Body of pancreas (tissue), 4 donors: ENCODE measurements around the gene AP5M1. TPM values are rescaled to one million over a fixed set of nuclear protein-coding genes. Genes with fewer than 3 reads are reported as not detected.
"Not testable (repeated sequence)": the region's sequence is repeated elsewhere in the genome, so short reads cannot be mapped to it uniquely, and the experiment has no call there.

Experiments
- ATAC-seq: fragments of 150-250 bp; one replicate; pipeline ENCODE4 v1.9.1; 2016
- DNase-seq, 4 donors: peaks; one replicate each; pipeline ENCODE4 v3.0.0-alpha.2; 2019
- H3K27ac ChIP-seq, 4 donors: fragments of 200-600 bp; sonication (generic); 1 replicate in 3 of 4; 2 replicates in 1 of 4; pipeline versions ENCODE4 v1.5.1 to v1.6.1; 2016 to 2019; ENCODE audit warnings: mild to moderate bottlenecking in 1 of 4, mixed read lengths in 1 of 4, moderate library complexity in 1 of 4
- H3K27me3 ChIP-seq, 2 donors: fragments of 200-600 bp; sonication (generic); one replicate each; pipeline ENCODE4 v1.6.0; 2016; ENCODE audit warnings: mild to moderate bottlenecking in 1 of 2
- H3K36me3 ChIP-seq, 2 donors: fragments of 200-600 bp; sonication (generic); replicated peaks in 1 of 2; 2 replicates each; pipeline ENCODE4 v1.5.1; 2016; ENCODE audit warnings: low read depth in 2 of 2; ENCODE audit not compliant: insufficient read depth in 1 of 2
- H3K4me1 ChIP-seq: fragments of 200-600 bp; sonication (generic); one replicate; pipeline ENCODE4 v1.6.0; 2016
- H3K4me3 ChIP-seq, 2 donors: fragments of 200-600 bp; sonication (generic); 1 replicate in 1 of 2; 2 replicates in 1 of 2; pipeline ENCODE4 v1.5.1; 2016 to 2019
- H3K9me3 ChIP-seq, 3 donors: fragments of 200-600 bp; sonication (generic); 1 replicate in 2 of 3; 2 replicates in 1 of 3; pipeline ENCODE4 v1.5.1; 2016
- CTCF ChIP-seq, 7 experiments: fragments of 450-650 bp in 4 of 7; fragments of 200-600 bp in 3 of 7; sonication (generic) in 3 of 7; IDR thresholded peaks; one replicate each; pipeline ENCODE4 v1.5.1; 2016 to 2019; ENCODE audit warnings: antibody characterized with exemption in 7 of 7
- POLR2A ChIP-seq, 3 donors: fragments of 450-650 bp; IDR thresholded peaks; one replicate each; pipeline ENCODE4 v1.6.1; 2016; ENCODE audit warnings: antibody characterized with exemption in 3 of 3, mild to moderate bottlenecking in 2 of 3
- WGBS, 2 donors: methylation state at CpG; one replicate each; pipeline ENCODE4 v1.1.5; 2017; 5-methylcytosine and 5-hydroxymethylcytosine counted together
- intact Hi-C: fragments of 100-400 bp; cut with DNase I; formaldehyde crosslinking; loops from one replicate; pipeline ENCODE4 v1.15.1; 2023
- total RNA-seq, 2 donors: library from RNA; depleted of rRNA; stranded (reverse); fragments of >200 nt; gene quantifications; one replicate each; pipeline ENCODE4 v1.1.0, GENCODE V29; 2016

The AP5M1 gene
- total RNA-seq, 2 donors from 2014 or later = 12.2 to 17.8 TPM

DNA sequence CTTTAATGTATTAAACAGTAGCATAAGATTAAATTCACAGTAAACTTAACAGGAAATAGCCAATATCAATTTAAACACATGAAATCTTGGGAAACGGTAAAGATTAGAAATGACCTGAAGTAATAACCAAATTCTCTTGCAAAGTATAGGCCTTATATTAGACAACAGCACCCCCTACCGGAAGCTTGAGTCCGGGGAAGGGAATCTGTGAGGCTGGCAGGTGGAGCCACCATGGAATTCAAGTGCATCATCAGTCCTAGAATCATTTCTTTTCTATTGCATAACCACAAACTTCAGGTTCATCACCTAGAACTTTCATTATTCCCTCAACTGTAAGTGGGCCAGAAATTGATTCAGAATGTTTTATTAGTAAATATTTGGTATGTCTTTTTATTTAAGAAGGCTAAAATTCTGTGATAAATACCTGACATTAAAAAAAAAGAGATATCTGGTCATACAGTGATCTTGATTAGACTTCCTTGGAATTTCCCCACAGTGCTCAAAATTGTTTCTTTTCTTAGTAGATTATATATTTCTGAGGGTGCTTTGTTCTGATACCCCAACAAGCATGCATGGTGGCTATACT, 48.6 kb downstream of the AP5M1 start:
- no peak for TF ChIP-seq POLR2A (IDR thresholded peaks at IDR 0.05)
- TF ChIP-seq CTCF (IDR thresholded peaks at IDR 0.05) = peak; percentile 67 to 93 (median 76)
- H3K9me3 ChIP-seq = no peaks in the 10 kb centered on the region
- H3K27ac ChIP-seq = no peak overlapping the region
- no peak overlapping the region for H3K4me3 ChIP-seq
- H3K4me1 ChIP-seq = no peaks in the 10 kb centered on the region
- intact Hi-C loops = loop anchor here (10.0 kb wide), 1 partner anchor 823 kb away; no protein-coding TSS in a partner anchor
- H3K36me3 ChIP-seq = no peaks in the 10 kb centered on the region
- WGBS, 2 donors = 0 to 1% methylated on average over 3 of the region's 3 CpGs
- DNase-seq = peak; percentile 77 to 80 (median 78)
- ATAC-seq = peak; percentile 67
- H3K27me3 ChIP-seq = no peaks in the 10 kb centered on the region

DNA sequence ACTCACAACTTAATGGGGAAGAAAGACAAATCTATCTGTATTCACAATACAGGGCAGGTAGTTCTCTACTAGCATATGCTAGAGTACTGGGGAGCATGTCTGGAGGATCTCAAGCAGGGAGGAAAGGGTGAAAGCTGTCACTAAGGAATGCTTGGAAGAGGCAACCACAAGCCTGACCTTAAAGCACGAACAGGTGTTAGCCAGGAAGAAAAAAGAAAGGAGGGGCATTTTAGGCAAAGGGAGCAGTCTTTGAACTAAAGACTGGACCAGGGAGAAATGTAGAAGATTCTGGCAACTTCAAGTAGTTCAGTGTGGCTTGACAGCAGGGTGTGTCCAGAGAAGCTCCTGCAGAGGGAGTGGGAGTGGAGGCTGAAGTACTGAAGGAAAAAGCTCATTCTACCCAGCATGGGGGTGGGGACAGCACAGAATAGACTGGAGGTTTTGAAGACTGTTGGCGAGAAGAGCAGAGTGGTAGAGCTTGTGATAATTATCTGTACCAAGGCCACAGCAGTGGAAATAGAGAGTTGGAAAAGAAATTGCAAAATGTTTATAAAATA, 50.9 kb downstream of the AP5M1 start:
- no peaks in the 10 kb centered on the region for H3K4me1 ChIP-seq
- no peak for ATAC-seq

GRCh38 chr14:57323721-57324120, 55.0 kb downstream of the AP5M1 start:
- H3K36me3 ChIP-seq = no peaks in the 10 kb centered on the region
- intact Hi-C loops = no loop called here
- no peak for DNase-seq
- WGBS, 2 donors = 82 to 86% methylated on average over 3 of the region's 3 CpGs
- no peaks in the 10 kb centered on the region for H3K4me1 ChIP-seq
- H3K4me3 ChIP-seq = no peak overlapping the region
- no peaks in the 10 kb centered on the region for H3K27me3 ChIP-seq
- TF ChIP-seq CTCF (IDR thresholded peaks at IDR 0.05) = no peak
- TF ChIP-seq POLR2A (IDR thresholded peaks at IDR 0.05) = no peak
- ATAC-seq = no peak
- H3K27ac ChIP-seq = no peak overlapping the region
- no peaks in the 10 kb centered on the region for H3K9me3 ChIP-seq

More for the DNA sequence above, 50.9 kb downstream of the AP5M1 start:
- 32 to 43% methylated on average over 2 of the region's 2 CpGs for WGBS, 2 donors
- Histone ChIP-seq H3K36me3 (no peaks in the 10 kb centered on the region), H3K27ac (no peak overlapping the region), H3K4me3 (no peak overlapping the region), H3K27me3 (no peaks in the 10 kb centered on the region), H3K9me3 (no peaks in the 10 kb centered on the region)
- intact Hi-C loops = loop anchor here (10.0 kb wide), 1 partner anchor 825 kb away; no protein-coding TSS in a partner anchor
- DNase-seq = no peak
- TF ChIP-seq POLR2A (IDR thresholded peaks at IDR 0.05) (no peak), CTCF (IDR thresholded peaks at IDR 0.05) (no peak)

GRCh38 chr14:57326253-57326652, 57.5 kb downstream of the AP5M1 start:
- DNase-seq = no peak
- TF ChIP-seq CTCF (IDR thresholded peaks at IDR 0.05) (no peak), POLR2A (IDR thresholded peaks at IDR 0.05) (no peak)
- Histone ChIP-seq H3K9me3 (no peaks in the 10 kb centered on the region), H3K4me3 (no peak overlapping the region), H3K36me3 (no peaks in the 10 kb centered on the region), H3K27ac (no peak overlapping the region), H3K27me3 (no peaks in the 10 kb centered on the region), H3K4me1 (no peaks in the 10 kb centered on the region)
- 83 to 86% methylated on average over 7 of the region's 7 CpGs for WGBS, 2 donors
- intact Hi-C loops = no loop called here
- ATAC-seq = no peak

DNA sequence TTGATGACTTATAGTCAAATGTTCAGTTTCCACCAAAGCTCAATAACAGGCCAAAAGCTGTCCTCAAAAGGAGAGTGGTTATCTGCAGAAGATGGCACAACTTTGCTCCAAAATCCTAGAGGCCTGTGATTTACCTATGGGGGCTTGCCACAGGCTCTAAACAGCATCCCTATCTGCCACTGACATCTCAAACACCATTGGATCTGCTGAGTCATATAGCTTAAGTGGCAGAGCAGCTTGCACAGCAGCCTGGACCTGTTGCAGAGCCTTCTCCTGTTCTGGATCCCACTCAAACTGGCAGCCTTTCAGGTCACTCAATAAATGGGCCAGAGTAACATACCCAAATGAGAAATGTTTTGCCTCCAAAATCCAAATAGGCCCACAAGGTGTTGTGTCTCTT, 61.1 kb downstream of the AP5M1 start:
- Histone ChIP-seq H3K36me3 (no peaks in the 10 kb centered on the region), H3K27me3 (no peaks in the 10 kb centered on the region), H3K4me3 (no peak overlapping the region), H3K4me1 (no peaks in the 10 kb centered on the region), H3K27ac (no peak overlapping the region), H3K9me3 (no peaks in the 10 kb centered on the region)
- ATAC-seq (no peak), DNase-seq (no peak)
- TF ChIP-seq CTCF (IDR thresholded peaks at IDR 0.05) (no peak), POLR2A (IDR thresholded peaks at IDR 0.05) (no peak)
- intact Hi-C loops = no loop called here

GRCh38 chr14:57332475-57332874, 63.7 kb downstream of the AP5M1 start:
- ATAC-seq, intact Hi-C loops, H3K36me3 ChIP-seq, H3K9me3 ChIP-seq, H3K27ac ChIP-seq, H3K4me1 ChIP-seq, H3K4me3 ChIP-seq, DNase-seq, H3K27me3 ChIP-seq: not testable (repeated sequence)
- 57 to 62% methylated on average over 4 of the region's 4 CpGs for WGBS, 2 donors

GRCh38 chr14:57333726-57334125, 65.0 kb downstream of the AP5M1 start:
- H3K4me1 ChIP-seq, H3K27ac ChIP-seq, H3K36me3 ChIP-seq, H3K9me3 ChIP-seq, DNase-seq, H3K27me3 ChIP-seq, intact Hi-C loops, ATAC-seq, H3K4me3 ChIP-seq: not testable (repeated sequence)
- whole genome bisulfite sequencing, 2 donors = no CpG with 5 or more reads among the region's 31 CpGs
